RWPE1 (cell line): ENCODE results near the gene TEAD2.

Experiments used
- CTCF ChIA-PET: fragments of 350-600 bp; sonication (Branson Sonifier 250); formaldehyde crosslinking; extraction: SDS; loops from one replicate; lab custom pipeline; 2021; lab: Yijun Ruan, JAX
- POLR2A ChIA-PET: fragments of 400-600 bp; formaldehyde crosslinking; extraction: SDS; loops from one replicate; lab custom pipeline; 2020; ENCODE audit warnings: antibody characterized with exemption; ENCODE audit not compliant: low non-redundant PET; lab: Yijun Ruan, JAX
- DNase-seq: peaks from one replicate; pipeline ENCODE4 v3.0.0; 2012; ENCODE audit warnings: low spot score
- H3K27ac ChIP-seq: fragments of 450-650 bp; 2 replicates; pipeline ENCODE4 v1.5.1; 2017
- TF ChIP-seq, protein P1 (sequence below): fragments of 450-650 bp; conservative IDR thresholded peaks from 2 replicates; pipeline ENCODE4 v1.5.1; 2017; ENCODE audit warnings: low read depth, mild to moderate bottlenecking

TEAD2 gene

DNA sequence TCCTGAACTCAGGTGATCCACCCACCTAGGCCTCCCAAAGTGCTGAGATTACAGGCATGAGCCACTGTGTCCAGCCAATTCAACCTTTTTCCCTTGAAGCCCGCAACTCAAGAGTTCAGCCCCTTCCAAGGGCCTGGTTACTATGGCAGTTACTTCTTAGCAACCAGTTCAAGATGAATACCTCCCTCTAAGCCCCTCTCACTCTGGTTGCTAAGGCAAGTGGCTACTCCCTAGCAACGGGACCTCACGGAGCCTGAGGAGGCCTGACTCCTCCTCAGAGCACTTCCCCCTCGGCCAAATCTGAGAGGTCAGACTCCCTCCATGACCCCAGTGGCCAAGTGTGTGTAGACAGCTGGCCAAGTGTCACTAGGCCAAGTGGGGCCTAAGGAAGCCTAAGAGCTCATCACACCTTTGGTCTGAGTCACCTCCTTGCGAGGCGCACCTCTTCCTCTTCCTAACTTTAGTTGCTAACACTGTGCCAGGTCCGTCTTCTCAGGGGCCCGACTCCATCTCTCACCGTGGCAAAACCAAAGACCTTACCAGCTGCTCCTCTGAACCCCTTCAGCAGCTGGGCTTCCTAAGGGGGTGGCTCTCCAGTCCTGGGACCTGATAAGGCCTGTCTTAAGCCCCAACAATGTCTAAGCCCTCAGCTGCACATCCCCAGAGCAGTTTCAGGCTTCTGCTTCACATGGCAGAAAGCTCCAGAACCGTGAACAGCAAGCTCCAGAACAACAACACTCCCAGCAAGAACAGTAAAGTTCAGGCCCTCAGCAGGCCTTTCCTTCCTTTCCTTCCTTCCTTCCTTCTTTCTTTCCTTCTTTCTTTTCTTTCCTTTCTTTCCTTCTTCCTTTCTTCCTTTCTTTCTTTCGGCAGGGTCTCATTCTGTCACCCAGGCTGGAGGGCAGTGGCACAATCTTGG is 17.5 kb downstream of the TEAD2 start:
- TF ChIP-seq, protein P1, sequence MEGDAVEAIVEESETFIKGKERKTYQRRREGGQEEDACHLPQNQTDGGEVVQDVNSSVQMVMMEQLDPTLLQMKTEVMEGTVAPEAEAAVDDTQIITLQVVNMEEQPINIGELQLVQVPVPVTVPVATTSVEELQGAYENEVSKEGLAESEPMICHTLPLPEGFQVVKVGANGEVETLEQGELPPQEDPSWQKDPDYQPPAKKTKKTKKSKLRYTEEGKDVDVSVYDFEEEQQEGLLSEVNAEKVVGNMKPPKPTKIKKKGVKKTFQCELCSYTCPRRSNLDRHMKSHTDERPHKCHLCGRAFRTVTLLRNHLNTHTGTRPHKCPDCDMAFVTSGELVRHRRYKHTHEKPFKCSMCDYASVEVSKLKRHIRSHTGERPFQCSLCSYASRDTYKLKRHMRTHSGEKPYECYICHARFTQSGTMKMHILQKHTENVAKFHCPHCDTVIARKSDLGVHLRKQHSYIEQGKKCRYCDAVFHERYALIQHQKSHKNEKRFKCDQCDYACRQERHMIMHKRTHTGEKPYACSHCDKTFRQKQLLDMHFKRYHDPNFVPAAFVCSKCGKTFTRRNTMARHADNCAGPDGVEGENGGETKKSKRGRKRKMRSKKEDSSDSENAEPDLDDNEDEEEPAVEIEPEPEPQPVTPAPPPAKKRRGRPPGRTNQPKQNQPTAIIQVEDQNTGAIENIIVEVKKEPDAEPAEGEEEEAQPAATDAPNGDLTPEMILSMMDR = no peak
- peak overlapping the region; percentile 3; the same call in 1 of the 2 replicates for H3K27ac ChIP-seq
- ChIA-PET POLR2A (no interaction called here), CTCF (interaction anchor here (0.7 kb wide), 1 partner anchor 247 kb away, joined by 4 read pairs; no protein-coding TSS in a partner anchor)
- no peak for DNase-seq

DNA sequence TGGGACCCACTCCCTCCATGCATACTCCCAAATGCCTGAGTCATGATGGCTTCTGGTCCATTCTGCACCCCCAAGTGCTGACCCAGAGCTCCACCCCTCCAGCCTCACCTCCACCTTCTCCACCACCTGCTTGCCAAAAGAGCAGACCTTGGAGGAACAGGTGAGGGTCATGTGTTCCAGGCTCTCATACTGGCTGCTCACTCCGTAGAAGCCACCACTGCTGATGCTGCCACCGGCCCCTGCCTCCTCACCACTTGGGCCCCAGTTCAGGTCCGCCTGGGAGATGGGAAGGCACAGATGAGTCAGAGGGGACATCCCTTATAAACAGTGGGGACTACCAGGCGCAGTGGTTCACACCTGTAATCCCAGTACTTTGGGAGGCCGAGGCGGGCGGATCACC is 19.1 kb downstream of the TEAD2 start:
- TF ChIP-seq, protein P1 = no peak
- no peak for DNase-seq
- no peak overlapping the region for H3K27ac ChIP-seq
- ChIA-PET POLR2A (no interaction called here), CTCF (no interaction called here)

DNA sequence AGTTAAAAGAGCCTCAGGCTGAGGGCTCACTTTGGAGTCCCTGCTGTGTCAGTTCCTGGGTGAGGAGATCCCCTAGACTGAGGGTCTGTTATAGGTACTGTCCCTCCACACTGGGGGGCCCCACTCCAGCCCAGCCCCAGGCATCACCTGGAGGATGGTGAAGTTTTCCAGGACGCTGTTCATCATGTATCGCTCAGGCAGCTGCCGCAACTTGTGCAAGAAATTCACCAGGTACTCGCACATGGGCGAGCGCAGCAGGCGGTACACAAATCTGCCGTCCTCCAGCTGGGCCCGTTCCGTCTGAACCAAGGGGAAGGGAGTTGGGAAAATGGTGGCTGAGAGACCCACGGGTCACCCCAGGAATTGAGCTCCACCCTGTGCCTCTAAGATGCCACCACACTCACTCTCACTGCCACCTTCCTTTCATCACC is 19.9 kb downstream of the TEAD2 start:
- ChIA-PET CTCF (no interaction called here), POLR2A (no interaction called here)
- no peak overlapping the region for H3K27ac ChIP-seq
- TF ChIP-seq, protein P1 = no peak
- DNase-seq = no peak

DNA sequence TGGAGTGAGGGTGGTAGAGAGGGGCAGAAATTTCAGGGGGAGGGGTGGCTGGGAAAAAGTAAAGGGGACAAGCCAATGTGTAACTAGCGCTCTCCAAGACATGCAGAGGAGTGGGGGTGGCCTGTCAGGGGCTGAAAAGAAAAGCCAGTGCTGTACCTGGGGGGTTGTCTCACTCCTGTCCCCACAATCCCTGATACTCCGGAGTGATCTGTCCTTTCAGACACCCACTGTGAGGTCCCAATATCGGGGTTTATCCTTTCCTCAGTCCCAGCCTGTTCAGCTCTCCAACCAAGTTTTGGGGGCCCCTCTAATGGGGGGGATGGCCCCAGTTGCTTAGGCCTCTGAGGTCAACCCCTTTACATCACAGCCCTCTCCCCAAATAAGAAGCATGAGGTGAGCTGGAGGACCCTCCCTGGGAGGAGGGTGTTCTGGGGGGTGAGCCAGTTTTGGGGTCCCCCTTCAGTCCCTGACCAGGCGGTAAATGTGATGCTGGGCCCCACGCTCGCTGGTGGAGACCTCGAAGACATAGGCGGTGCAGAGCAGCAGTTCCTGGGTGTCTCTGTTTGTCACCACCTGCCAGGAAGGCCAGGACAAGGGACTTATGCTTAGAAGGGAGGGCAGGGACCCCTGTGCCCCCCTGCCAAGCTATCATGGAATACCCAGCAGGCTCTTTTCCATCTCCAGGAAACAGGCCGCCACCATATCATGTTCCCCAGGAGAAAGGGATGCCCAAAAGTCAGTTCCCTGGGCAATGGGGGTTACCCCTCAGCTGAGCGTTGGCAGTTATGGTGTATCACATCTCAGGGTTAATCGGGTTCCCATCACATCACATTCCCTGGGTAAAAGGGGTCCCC is 21.1 kb downstream of the TEAD2 start:
- ChIA-PET POLR2A (no interaction called here), CTCF (interaction anchor here (0.6 to 0.7 kb wide), 3 partner anchors 9 to 339 kb away, joined by 3 to 5 read pairs (median 4); no protein-coding TSS in a partner anchor)
- no peak for DNase-seq
- TF ChIP-seq, protein P1 = no peak
- peak overlapping the region; percentile 87 for H3K27ac ChIP-seq

DNA sequence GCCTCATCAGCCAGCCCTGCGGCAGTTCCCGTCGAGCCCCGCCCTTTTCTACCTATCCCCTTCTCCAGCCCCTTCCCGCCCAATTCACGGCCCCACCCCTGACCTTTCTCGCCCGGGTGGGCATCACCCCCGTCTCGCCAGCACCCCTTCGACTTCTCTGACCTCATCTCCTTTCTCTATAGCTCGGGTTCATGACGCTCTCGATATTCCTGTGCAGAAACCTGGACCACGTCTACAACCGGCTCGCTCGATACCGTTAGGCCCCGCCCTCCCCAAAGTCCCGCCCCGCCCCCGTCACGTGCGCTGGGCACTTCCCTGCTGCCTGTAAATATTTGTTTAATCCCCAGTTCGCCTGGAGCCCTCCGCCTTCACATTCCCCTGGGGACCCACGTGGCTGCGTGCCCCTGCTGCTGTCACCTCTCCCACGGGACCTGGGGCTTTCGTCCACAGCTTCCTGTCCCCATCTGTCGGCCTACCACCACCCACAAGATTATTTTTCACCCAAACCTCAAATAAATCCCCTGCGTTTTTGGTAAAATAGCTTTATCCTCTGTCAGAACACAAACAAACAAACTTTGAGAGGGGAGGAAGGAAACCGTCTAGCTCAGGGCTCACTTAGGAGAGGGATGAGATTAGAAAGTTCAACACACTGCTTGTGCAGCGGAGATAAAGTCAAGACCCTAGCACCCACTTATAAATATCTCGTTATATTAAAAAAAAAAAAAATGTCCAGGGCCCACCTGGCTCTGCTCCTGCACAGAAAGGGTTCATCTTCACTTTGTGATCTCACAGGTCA is 21.9 kb downstream of the TEAD2 start:
- DNase-seq = peak; percentile 58
- H3K27ac ChIP-seq = peak overlapping the region; percentile 87
- CTCF ChIA-PET = interaction anchor here (0.6 to 0.7 kb wide), 4 partner anchors 13 to 370 kb away, joined by 3 to 5 read pairs (median 4); no protein-coding TSS in a partner anchor
- POLR2A ChIA-PET = interaction anchor here (1.1 kb wide), 1 partner anchor 119 kb away, joined by 5 read pairs; no protein-coding TSS in a partner anchor
- TF ChIP-seq, protein P1 = no peak
